Measurements from ENCODE around the gene CISD3. TPM values are rescaled to one million over a fixed set of nuclear protein-coding genes. Genes with fewer than 3 reads are reported as not detected.

Gene CISD3
- total and polyA plus RNA-seq, 2 donors (not counting 1 experiment from before 2014, with no cell fraction given) = 5.0 to 11.3 TPM

- Histone ChIP-seq H3K9ac (ENCODE audit: low read length) (no peak overlapping the region), H3K36me3 (replicated peaks in 1 of 2; ENCODE audit: control extremely low read depth in 1 of 2, control insufficient read depth in 1 of 2, extremely low read depth in 1 of 2, insufficient read depth in 2 of 2, low read length in 1 of 2) (peaks cover 6 to 81% of the 10 kb centered on the region in 2 experiments), H4K20me1 (ENCODE audit: control insufficient read depth, insufficient read depth, low read length, poor library complexity, severe bottlenecking) (no peaks in the 10 kb centered on the region), H3K4me1 (ENCODE audit: control insufficient read depth in 2 of 2, insufficient read depth in 2 of 2, low read length in 2 of 2) (no peaks in the 10 kb centered on the region), H3K79me2 (ENCODE audit: control insufficient read depth, insufficient read depth, low read length) (no peaks in the 10 kb centered on the region), H3K27ac (ENCODE audit: low read length in 2 of 2) (no peak overlapping the region), H3K4me2 (replicated peaks; ENCODE audit: low read depth, low read length, poor library complexity, severe bottlenecking) (no peak overlapping the region), H3K9me3 (ENCODE audit: control extremely low read depth in 1 of 3, control insufficient read depth in 2 of 3, insufficient read depth in 1 of 3, low read length in 2 of 3) (no peaks in the 10 kb centered on the region), H2AFZ (ENCODE audit: insufficient read depth, low read depth, low read length, poor library complexity, severe bottlenecking) (no peak overlapping the region), H3K4me3 (ENCODE audit: control extremely low read depth in 1 of 5, extremely low read depth in 1 of 5, insufficient read depth in 1 of 5, low read depth in 2 of 5, low read length in 4 of 5) (no peak overlapping the region), H3K27me3 (replicated peaks in 1 of 4; ENCODE audit: control extremely low read depth in 1 of 4, control insufficient read depth in 3 of 4, insufficient read depth in 4 of 4, low read length in 3 of 4) (no peaks in the 10 kb centered on the region)
- Mint-ChIP-seq H3K27ac (no peak overlapping the region), H3K27me3 (no peaks in the 10 kb centered on the region), H3K4me1 (no peaks in the 10 kb centered on the region), H3K4me3 (no peak overlapping the region), H3K9me3 (ENCODE audit: insufficient read depth) (no peaks in the 10 kb centered on the region)
- ChIA-PET POLR2A (interaction anchor here (0.7 kb wide), 2 partner anchors 94 to 385 kb away, joined by 6 to 8 read pairs; no protein-coding TSS in a partner anchor), CTCF (no interaction called here)
- TF ChIP-seq EZH2 (IDR thresholded peaks at IDR 0.05; ENCODE audit: borderline replicate concordance, insufficient read depth, low read depth, low read length, poor library complexity, severe bottlenecking) = no peak
- TF ChIP-seq, protein P1, sequence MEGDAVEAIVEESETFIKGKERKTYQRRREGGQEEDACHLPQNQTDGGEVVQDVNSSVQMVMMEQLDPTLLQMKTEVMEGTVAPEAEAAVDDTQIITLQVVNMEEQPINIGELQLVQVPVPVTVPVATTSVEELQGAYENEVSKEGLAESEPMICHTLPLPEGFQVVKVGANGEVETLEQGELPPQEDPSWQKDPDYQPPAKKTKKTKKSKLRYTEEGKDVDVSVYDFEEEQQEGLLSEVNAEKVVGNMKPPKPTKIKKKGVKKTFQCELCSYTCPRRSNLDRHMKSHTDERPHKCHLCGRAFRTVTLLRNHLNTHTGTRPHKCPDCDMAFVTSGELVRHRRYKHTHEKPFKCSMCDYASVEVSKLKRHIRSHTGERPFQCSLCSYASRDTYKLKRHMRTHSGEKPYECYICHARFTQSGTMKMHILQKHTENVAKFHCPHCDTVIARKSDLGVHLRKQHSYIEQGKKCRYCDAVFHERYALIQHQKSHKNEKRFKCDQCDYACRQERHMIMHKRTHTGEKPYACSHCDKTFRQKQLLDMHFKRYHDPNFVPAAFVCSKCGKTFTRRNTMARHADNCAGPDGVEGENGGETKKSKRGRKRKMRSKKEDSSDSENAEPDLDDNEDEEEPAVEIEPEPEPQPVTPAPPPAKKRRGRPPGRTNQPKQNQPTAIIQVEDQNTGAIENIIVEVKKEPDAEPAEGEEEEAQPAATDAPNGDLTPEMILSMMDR (IDR thresholded peaks at IDR 0.05) = no peak
- ATAC-seq (ENCODE audit: low read depth) (no peak), DNase-seq (no peak)
- intact Hi-C loops (cut with micrococcal nuclease) = no loop called here
- 93% methylated on average over 3 of the region's 7 CpGs for WGBS (ENCODE audit: insufficient coverage)
Observed at GRCh38 chr17:38777641-38778250, 47.6 kb downstream of the CISD3 start.

DNA sequence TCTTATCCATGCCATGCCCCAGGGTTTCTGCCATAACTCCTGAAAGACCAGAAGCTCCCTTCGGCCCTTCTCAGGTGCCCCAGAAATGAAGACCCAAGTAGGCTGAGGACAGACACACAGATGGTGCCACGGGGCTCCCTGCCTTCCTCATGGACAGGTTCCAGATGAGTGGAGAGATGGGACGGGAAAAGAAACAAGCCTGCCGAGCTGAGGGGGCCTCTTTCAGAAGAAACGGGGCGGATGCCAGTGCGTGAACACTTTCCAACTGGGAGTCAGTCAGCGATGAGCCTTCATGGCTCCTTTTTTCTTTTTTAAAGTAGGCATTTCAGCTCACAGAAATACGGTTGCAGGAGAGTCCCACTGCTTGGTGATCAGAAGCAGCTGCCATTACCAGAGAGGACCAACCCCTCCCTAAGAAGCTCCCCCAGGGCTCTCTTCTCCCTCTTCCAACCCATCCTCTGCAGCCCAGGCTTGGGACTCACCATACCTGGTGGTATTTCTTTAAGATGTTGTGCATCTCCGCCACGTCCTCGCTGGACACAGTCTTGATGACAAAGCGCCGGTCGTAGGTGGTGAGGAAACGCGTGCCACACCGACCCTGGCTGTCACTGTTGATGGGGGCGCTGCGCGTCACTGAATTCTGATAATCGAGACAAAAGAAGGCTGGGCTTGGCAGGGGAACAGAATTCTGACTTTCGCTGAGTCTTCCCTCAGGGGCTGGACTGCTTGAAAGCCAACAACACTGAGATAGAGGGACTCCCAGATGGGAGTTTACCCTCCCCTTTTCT lies 50.0 kb downstream of the CISD3 start:
- ChIA-PET CTCF (no interaction called here), POLR2A (no interaction called here)
- Histone ChIP-seq H3K27me3 (replicated peaks in 1 of 4; ENCODE audit: control extremely low read depth in 1 of 4, control insufficient read depth in 3 of 4, insufficient read depth in 4 of 4, low read length in 3 of 4) (no peaks in the 10 kb centered on the region), H3K27ac (ENCODE audit: low read length in 2 of 2) (no peak overlapping the region), H3K36me3 (replicated peaks in 1 of 2; ENCODE audit: control extremely low read depth in 1 of 2, control insufficient read depth in 1 of 2, extremely low read depth in 1 of 2, insufficient read depth in 2 of 2, low read length in 1 of 2) (peaks cover 10 to 85% of the 10 kb centered on the region in 2 experiments), H3K9ac (ENCODE audit: low read length) (no peak overlapping the region), H3K4me2 (replicated peaks; ENCODE audit: low read depth, low read length, poor library complexity, severe bottlenecking) (no peak overlapping the region), H3K79me2 (ENCODE audit: control insufficient read depth, insufficient read depth, low read length) (no peaks in the 10 kb centered on the region), H2AFZ (ENCODE audit: insufficient read depth, low read depth, low read length, poor library complexity, severe bottlenecking) (no peak overlapping the region), H3K9me3 (ENCODE audit: control extremely low read depth in 1 of 3, control insufficient read depth in 2 of 3, insufficient read depth in 1 of 3, low read length in 2 of 3) (no peaks in the 10 kb centered on the region), H3K4me1 (ENCODE audit: control insufficient read depth in 2 of 2, insufficient read depth in 2 of 2, low read length in 2 of 2) (no peaks in the 10 kb centered on the region), H3K4me3 (ENCODE audit: control extremely low read depth in 1 of 5, extremely low read depth in 1 of 5, insufficient read depth in 1 of 5, low read depth in 2 of 5, low read length in 4 of 5) (no peak overlapping the region), H4K20me1 (ENCODE audit: control insufficient read depth, insufficient read depth, low read length, poor library complexity, severe bottlenecking) (no peaks in the 10 kb centered on the region)
- no peak for DNase-seq
- no peak for TF ChIP-seq EZH2 (IDR thresholded peaks at IDR 0.05; ENCODE audit: borderline replicate concordance, insufficient read depth, low read depth, low read length, poor library complexity, severe bottlenecking)
- TF ChIP-seq, protein P1 (IDR thresholded peaks at IDR 0.05) = no peak
- 98% methylated on average over 23 of the region's 23 CpGs for whole genome bisulfite sequencing (ENCODE audit: insufficient coverage)
- intact Hi-C loops (cut with micrococcal nuclease) = no loop called here
- Mint-ChIP-seq H3K27ac (no peak overlapping the region), H3K9me3 (ENCODE audit: insufficient read depth) (no peaks in the 10 kb centered on the region), H3K4me1 (no peaks in the 10 kb centered on the region), H3K27me3 (no peaks in the 10 kb centered on the region), H3K4me3 (no peak overlapping the region)
- ATAC-seq (ENCODE audit: low read depth) = no peak
